GM19455 (cell line): ENCODE data around the gene GSG1L.

Experiments used
- ATAC-seq: cut with Tn5 transposase; IDR thresholded peaks from one replicate; pipeline ENCODE4 v1.9.1; 2021; ENCODE audit not compliant: unreplicated experiment

GSG1L gene

DNA sequence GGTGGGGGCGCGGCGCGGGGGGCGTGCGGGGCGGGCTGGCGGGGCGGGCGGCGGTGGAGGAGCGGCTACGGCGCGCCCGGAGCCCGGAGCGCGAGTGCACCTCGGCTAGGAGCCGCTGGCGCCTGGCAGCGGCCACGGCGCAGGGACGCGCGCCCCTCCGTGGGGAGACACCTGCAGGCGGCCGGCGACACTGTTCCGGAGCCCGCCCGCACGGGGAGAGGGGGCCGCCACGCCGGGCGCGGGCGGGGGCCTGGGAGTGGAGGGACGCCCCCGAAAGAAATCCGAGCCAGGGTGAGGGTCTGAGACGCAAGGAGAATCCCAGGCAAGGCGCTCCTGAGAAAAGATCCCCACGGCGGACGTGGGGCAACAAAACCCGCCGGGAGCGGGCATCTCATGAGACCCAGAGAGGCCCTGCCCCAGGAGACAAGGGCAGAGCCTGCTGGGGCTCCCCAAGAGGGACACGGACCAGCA lies at the start of gene GSG1L:
Gene GSG1L, minus strand, starts transcription at position 124 of the 471 bp plus-strand sequence. CDS start 290 bp downstream, outside the sequence.
- no peak for ATAC-seq

DNA sequence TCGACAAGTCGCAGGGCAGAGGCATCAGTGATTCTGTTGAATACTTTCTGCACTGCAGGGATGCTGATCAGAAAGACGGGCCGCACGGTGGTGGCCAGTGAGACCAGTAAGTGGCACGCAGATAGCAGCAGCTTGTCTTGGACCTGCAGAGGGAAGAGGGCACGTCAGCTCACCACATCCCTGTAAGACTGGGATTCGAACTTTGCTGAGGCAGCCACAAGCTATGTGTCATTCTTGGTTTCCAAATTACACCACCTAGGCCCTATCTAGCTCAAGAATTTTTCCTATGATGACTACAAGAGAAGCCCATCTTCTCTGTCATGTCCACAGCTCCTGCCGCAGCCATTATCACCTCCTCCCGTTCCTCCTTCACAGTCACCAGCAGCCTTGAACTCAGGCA lies 49.4 kb upstream of the GSG1L start:
- no peak for ATAC-seq

DNA sequence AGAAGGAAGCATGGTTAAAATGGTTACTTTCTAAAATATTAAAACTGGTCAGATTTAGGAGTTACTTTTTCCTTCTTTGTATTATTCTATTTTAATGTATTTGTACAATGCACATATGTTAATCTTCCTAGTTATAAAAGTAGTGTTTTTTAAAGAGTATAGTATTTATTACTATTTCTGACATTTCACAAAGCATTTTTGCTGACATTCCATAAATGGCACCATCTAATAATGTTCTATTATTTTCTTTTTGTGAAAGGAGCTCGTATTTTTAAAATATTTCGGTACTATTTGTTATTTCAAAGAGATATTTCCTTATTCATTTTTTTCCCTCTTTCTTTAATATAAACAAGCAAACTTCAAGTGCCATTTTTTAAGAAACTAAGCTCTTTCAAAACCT lies 47.5 kb upstream of the GSG1L start:
- no peak for ATAC-seq

GRCh38 chr16:28110479-28110878 lies 47.0 kb upstream of the GSG1L start:
- ATAC-seq = no peak

- no peak for ATAC-seq
Observed at GRCh38 chr16:28110074-28110473, 46.6 kb upstream of the GSG1L start.

GRCh38 chr16:28108590-28109247 lies 45.2 kb upstream of the GSG1L start:
- no peak for ATAC-seq

DNA sequence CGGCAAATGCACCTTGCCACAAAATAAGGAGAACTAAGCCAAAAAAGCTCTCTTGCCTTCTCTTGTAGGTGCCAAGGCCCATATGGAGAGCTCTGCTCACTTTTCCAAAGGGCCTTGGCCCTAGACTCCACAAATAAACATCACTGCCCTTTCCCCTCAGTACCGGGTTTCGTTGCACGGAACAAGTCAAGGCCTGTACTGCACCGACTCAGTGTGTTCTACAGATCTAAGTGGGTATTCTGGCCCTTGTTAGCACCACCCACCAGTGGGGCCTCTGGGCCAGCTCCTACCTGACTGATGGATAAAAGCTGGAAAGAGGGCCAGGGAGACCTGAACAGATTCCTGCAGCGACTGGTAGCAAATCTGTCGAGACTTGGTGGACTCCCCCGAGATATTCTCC lies 43.7 kb upstream of the GSG1L start:
- ATAC-seq = no peak

- no peak for ATAC-seq
Observed at GRCh38 chr16:28106467-28107215, 43.1 kb upstream of the GSG1L start.

DNA sequence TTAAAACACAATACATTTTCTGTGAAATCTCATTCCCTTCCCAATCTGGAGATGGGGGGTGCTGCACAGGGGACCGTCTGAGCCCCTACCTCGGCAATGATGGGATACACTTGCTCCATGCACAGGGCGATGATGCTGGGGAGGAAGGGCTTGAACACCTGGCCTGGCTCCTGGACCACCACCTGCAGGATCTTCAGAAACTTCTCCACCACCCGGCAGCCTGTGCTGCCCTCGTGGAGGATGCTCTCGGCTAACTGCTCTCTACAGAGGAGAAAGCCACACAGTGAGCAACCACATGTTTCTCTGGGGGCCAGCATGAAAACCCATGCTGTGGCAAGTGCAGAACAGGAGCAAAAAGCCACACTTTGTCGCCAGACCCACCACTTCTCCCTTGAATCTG lies 42.4 kb upstream of the GSG1L start:
- no peak for ATAC-seq

DNA sequence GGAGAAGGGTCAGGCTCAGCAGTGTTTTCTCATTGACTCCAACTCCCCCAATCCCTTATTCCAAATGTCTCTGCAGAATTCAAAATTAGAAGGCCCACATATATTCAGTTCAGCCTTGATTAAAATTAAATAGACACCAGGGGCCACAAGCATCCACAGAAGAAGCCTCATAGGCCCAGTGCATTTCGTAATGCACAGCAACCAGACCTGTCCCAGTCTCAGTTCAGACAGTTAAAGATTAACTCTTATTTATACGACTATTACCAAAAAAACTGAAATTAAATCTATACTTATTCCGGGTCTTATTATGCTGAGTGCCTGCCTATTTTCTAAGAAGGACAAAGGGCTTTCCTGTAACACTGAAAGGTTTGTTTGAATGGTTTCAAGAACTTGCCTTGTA lies 41.8 kb upstream of the GSG1L start:
- no peak for ATAC-seq

GRCh38 chr16:28104404-28104803 lies 40.9 kb upstream of the GSG1L start:
- ATAC-seq = no peak

DNA sequence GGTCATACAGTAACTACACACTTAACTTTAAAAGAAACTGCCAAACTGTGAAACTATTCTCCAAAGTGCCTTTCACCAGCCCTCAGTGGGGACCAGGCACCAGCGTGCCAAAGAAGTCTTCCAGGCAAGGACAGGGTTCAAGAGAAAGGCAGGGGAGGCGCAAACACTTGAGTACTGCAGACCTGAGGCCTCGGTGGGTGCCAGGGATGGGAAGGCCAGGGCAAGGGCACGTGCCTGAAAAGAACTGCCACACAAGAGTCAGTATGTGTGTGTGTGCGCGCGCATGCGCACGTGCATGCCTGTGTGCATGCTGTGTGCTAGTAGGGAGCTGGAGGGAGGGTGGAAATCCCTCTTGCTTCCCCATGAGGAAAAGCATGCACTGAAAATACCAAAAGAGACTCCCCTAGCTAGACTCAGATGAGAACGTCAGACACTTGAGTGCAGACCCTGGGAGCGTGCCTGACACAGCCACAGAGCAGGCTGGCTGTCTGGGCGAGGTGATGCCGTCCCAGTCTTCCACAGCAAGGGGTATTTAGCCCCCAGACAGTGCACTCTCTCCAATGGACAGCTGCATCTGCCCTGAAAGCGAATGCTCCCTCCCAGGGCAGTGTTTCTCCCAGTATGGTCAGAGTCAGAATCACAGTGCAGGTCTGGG lies 40.1 kb upstream of the GSG1L start:
- ATAC-seq = no peak

GRCh38 chr16:28101533-28101890 lies 38.0 kb upstream of the GSG1L start:
- ATAC-seq = no peak

DNA sequence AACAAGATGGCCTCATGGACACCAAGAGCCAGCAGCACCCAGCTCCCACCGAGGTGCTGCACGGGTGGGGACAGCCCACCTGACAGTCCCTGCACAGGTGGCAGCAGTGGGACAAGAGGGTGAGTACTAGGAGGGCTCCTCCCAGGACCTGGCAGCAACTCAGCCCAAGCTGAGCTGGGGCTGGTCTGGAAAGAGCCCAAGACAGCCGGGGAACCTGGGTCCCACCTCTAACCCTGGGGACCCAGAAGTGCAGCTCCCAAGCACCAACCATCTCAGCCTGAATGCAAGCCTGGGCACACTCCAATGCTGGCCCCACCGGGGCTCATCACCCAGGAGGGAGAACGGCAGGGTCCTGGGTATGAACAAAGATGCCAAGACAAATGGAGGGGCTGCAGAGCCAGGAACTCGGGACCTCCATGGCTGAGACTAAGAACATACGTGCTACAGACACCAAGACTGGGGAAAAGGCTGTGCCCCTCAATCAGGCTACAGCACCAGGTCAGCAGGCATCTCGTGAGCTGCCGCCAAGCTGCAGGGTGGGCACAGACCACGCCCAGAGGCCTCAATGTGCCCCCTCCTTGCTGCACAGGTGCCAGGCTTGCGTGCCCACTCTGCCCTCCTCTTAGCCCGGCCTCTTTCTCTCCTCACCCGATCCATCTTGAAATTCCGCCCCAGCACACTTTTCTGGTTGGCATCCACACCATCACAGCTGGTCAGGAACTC lies 37.5 kb upstream of the GSG1L start:
- ATAC-seq = no peak

DNA sequence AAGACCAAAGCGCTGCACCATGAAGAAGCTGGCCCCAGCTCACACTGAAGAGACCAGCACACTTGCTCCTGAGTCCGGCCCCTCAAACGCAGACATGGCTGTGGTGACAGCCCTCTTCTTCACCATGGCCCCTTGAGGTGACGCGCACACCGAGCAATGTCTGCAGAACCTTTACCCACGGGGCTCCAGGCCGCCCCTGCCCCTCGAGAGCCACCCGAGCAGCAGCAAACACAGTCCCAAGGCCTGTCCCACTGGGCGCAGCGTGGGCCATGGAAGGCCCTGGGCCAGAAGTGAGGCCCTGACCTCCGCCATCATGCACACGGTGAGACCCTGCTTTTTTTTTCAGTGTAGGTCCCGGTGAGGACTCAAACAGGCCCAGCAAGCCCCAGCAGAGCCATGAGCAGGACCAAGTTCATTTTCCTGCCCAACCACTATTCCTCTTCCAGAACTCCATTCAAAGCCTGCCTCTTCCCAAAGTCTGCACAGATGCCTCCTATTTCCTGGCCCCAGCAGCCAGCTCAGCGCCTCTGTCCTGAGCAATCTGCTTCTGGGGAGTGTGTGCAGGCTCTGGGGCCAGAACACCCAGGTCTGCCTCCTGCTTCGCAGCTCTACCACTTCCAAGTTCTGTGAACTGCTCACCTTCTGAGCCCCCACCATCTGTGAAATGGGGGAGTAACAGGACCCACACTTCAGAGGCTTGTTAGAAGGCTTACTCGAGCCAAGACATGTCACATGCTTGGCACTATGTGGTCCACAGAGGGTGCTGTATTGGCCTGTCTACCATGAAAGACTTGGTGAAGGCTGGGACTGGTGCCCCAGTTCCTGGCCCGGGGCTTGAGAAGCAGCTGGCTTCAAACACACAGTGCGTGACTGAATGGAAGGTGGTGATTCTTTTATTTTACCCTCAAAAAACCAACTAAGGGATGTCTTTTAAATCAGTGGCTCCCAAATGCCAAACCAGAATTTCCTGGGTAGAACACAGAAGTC lies 35.7 kb upstream of the GSG1L start:
- no peak for ATAC-seq

DNA sequence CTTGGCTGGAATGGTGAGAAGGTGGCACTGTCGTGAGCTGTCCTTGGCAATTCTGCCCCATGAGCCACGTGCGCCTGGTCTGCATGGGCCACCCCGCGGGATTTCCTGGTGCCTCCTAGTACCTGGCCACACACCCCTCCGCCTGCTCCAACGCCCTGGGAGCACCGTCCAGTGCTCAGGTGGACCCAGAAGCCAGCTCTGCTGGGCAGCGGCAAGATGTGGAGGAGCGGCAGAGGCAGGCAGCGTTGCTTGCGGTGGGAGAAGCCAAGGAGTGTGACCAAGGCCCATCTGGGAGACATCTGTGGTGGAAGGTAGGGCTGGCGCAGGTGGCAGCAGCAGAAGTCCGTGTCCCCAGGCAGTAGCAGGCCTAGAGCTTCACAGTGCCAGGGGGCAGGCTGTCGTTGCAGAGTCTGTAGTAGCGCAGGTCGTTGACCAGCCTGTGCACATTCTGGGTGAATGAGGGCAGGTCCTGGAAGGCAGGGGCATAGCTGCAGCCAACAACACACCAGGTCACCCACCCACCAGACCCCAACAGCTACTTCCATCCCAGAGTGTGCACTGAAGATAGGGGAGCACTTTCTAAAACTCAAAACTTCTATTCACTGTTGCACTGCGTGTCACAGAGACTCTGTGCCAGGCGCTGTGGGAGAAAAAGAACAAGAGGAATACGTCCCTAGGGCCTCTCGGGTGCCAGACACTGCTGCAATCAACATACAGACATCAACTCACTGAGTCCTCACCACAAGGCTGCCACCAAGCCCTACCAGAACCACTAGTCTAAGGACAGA lies 34.9 kb upstream of the GSG1L start:
- ATAC-seq = no peak

DNA sequence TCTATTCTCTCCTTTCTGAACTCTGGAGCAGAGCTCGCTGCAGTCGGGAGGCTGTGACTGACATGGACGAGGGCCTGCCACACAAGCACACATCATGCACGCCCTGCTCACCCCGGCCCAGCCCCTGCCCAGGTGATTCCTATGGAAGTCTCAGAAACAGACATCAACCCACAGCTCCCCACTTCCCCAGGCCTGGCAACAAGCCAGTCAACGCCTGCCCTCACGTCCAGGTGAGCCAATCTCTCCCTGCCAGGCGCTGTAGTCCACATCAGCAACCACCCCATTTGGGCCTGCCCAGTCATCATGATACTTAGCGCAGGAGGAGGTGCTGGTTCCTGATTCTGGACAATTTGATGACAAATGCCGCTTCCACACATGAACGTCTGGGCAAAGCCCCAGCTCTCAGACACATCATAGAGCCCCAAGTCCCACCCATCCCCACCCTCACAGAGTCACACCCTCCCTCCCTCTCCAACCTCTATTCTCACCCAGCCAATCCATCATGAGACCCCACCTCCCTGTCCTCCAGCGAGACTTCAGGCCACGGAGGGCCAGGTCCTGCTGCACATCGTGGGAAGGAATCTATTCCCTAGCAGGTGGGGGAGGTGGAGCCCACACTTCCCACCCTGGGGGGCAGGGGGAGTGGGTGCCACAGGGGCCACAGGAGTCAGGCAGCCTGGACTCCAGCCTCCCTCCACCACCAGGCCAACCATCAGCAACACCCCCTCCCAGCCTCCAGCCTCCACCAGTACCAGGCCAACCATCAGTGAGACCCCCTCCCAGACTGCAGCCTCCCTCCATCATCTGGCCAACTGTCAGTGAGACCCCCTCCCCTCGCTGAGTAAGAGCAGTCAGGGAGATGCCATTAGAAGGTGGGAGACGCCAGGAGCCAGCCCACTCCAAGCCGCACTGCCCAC lies 33.7 kb upstream of the GSG1L start:
- no peak for ATAC-seq

DNA sequence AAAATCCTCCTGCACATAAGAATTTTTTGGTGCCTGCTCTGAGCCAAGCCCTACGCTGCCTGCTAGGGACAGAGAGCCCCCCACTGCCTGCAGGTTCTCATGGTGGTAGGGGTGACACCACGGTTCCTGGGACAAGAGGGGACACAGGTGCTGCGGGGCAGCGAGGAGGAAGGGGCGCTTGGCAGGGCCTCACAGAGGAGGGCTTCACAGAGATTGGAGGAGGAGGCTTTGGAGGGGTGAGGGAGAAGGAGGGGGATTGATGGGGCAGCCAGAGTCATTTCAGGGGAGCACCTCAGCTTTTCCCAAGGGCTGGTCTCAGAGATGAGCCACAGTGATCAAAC lies 29.8 kb upstream of the GSG1L start:
- ATAC-seq = no peak
